Progenitor cell of endocrine pancreas (in vitro differentiated cells): ENCODE measurements around the gene TRAF2. TPM values are rescaled to one million over a fixed set of nuclear protein-coding genes. Genes with fewer than 3 reads are reported as not detected.

Experiments used
- DNase-seq: peaks from one replicate; pipeline ENCODE4 v3.0.0; 2021; ENCODE audit warnings: low spot score; ENCODE audit not compliant: unreplicated experiment
- H3K27ac Mint-ChIP-seq: 2 replicates; pipeline ENCODE4 v1.8.0; 2021; ENCODE audit warnings: mild to moderate bottlenecking, moderate library complexity, mixed read lengths
- H3K27me3 Mint-ChIP-seq: 2 replicates; pipeline ENCODE4 v1.8.0; 2021; ENCODE audit warnings: mixed read lengths
- H3K36me3 Mint-ChIP-seq: 2 replicates; pipeline ENCODE4 v1.8.0; 2022; ENCODE audit warnings: mixed read lengths; ENCODE audit not compliant: insufficient read depth
- H3K4me1 Mint-ChIP-seq: 2 replicates; pipeline ENCODE4 v1.8.0; 2021; ENCODE audit warnings: low read depth, mixed read lengths
- H3K4me3 Mint-ChIP-seq: 2 replicates; pipeline ENCODE4 v1.8.0; 2021; ENCODE audit warnings: low read depth, mild to moderate bottlenecking, moderate library complexity, mixed read lengths
- H3K9me3 Mint-ChIP-seq: 2 replicates; pipeline ENCODE4 v1.8.0; 2021; ENCODE audit warnings: low read depth, mixed read lengths
- CTCF ChIP-seq: fragments of 200-600 bp; sonication (generic); IDR thresholded peaks from one replicate; pipeline ENCODE4 v1.5.0; 2021; ENCODE audit warnings: antibody characterized with exemption, mild to moderate bottlenecking; ENCODE audit not compliant: unreplicated experiment
- total RNA-seq: library from RNA; stranded (reverse); gene quantifications from 2 replicates; pipeline ENCODE4 v1.2.1, GENCODE V29; 2021

TRAF2 gene
- total RNA-seq, 1 donor from 2014 or later = 23.4 TPM

- H3K4me3 Mint-ChIP-seq = no peak overlapping the region
- H3K27ac Mint-ChIP-seq = no peak overlapping the region
- no peaks in the 10 kb centered on the region for H3K4me1 Mint-ChIP-seq
- H3K36me3 Mint-ChIP-seq = peaks cover 2% of the 10 kb centered on the region
- no peaks in the 10 kb centered on the region for H3K9me3 Mint-ChIP-seq
- no peaks in the 10 kb centered on the region for H3K27me3 Mint-ChIP-seq
- TF ChIP-seq CTCF = no peak
- DNase-seq = peak; percentile 9
Measured at GRCh38 chr9:136856541-136857141, 29.7 kb upstream of the TRAF2 start.

GRCh38 chr9:136857166-136857565 is 29.1 kb upstream of the TRAF2 start:
- no peaks in the 10 kb centered on the region for H3K4me1 Mint-ChIP-seq
- TF ChIP-seq CTCF = no peak
- no peaks in the 10 kb centered on the region for H3K27me3 Mint-ChIP-seq
- H3K36me3 Mint-ChIP-seq = peaks cover 2% of the 10 kb centered on the region
- no peak overlapping the region for H3K4me3 Mint-ChIP-seq
- H3K27ac Mint-ChIP-seq = no peak overlapping the region
- H3K9me3 Mint-ChIP-seq = no peaks in the 10 kb centered on the region
- no peak for DNase-seq

- no peaks in the 10 kb centered on the region for H3K27me3 Mint-ChIP-seq
- H3K4me1 Mint-ChIP-seq = no peaks in the 10 kb centered on the region
- no peak overlapping the region for H3K4me3 Mint-ChIP-seq
- peaks cover 2% of the 10 kb centered on the region for H3K36me3 Mint-ChIP-seq
- no peak for TF ChIP-seq CTCF
- peak; percentile 10 for DNase-seq
- no peaks in the 10 kb centered on the region for H3K9me3 Mint-ChIP-seq
- H3K27ac Mint-ChIP-seq = no peak overlapping the region
Measured at GRCh38 chr9:136857581-136858412, 28.5 kb upstream of the TRAF2 start.

GRCh38 chr9:136858452-136858843 is 27.9 kb upstream of the TRAF2 start:
- no peak for DNase-seq
- Mint-ChIP-seq H3K4me3 (no peak overlapping the region), H3K27me3 (no peaks in the 10 kb centered on the region), H3K27ac (no peak overlapping the region), H3K9me3 (no peaks in the 10 kb centered on the region), H3K36me3 (peaks cover 3% of the 10 kb centered on the region), H3K4me1 (no peaks in the 10 kb centered on the region)
- no peak for TF ChIP-seq CTCF

GRCh38 chr9:136858844-136859757 is 27.2 kb upstream of the TRAF2 start:
- no peaks in the 10 kb centered on the region for H3K4me1 Mint-ChIP-seq
- H3K27ac Mint-ChIP-seq = no peak overlapping the region
- H3K27me3 Mint-ChIP-seq = no peaks in the 10 kb centered on the region
- no peaks in the 10 kb centered on the region for H3K9me3 Mint-ChIP-seq
- no peak for TF ChIP-seq CTCF
- DNase-seq = no peak
- H3K36me3 Mint-ChIP-seq = peaks cover 5% of the 10 kb centered on the region
- no peak overlapping the region for H3K4me3 Mint-ChIP-seq
